HG02943 (cell line): ENCODE data around the gene IL21.
A peak's percentile ranks its signal among the peaks of the same experiment; 100 is the strongest.
"Not testable (repeated sequence)": the region's sequence is repeated elsewhere in the genome, so short reads cannot be mapped to it uniquely, and the experiment has no call there.

Experiments used
- ATAC-seq: cut with Tn5 transposase; IDR thresholded peaks from one replicate; pipeline ENCODE4 v1.9.1; 2021; ENCODE audit warnings: mild to moderate bottlenecking, low read depth, moderate library complexity; ENCODE audit not compliant: unreplicated experiment

Gene IL21

DNA sequence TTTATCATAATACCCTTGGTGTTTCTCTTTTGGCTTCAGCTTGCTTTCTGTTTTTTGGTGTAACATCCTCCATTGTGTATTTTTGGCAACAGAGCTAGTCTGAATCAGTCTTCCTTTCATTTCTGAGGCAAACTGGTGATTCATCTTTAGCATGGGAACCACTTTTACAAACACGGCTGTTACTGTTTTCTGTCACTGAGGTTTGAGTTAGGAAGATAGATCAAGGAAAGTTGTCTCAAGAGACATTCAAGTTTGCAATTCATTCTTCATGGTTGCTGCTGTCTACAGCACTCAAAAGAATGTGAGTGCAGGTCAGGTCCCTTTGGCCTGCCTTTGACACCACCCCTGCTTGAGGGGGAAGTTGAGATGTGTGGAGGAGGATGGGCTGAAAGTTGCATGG lies 36.3 kb downstream of the IL21 start:
- ATAC-seq: no peak

- no peak for ATAC-seq
Measured at GRCh38 chr4:122583906-122584305, 37.0 kb downstream of the IL21 start.

DNA sequence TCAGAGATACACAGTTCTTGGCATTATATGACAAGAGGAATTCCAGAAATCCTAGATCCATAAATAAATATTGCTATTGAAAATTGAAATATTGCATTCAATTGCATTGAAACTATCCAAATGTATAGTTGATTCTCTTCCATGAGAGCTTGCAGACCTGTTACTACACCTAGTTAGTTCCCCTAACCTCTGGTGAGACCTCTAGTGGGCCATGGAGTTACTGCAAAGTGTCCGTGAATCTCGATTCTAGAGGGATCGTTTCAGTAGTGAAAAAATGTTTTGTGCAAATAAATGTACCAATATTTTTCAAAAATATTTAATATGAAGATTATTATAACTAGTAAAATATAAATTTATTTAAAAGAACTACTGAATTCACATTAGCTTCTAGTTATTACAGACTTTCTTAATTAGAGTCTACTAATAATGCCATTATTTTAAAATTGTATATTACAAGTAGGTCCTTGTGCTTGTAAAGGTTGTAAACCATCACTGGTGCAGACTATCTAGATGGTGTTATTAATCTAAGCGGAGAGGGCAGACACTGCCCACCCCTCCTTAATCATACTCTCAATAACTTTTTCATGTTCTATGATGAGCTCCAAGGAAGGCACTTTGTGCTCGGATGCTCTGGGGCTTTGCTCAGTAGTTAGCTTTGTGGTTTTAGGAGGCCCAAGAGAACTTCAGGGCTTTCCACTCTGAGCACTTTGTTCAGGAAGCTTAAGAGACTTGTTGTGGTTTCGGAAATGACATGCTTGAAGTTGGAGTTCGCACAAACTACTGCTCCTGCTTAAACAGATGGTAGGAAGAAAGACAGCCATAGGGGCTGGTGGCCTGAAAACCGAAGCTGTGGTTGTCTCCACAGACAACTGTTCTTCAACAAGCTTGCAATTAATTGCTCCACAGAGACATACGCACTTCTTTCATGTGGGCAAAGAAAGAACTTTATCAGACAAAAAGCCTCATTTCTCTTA lies 42.8 kb downstream of the IL21 start:
- ATAC-seq: peak; percentile 79

DNA sequence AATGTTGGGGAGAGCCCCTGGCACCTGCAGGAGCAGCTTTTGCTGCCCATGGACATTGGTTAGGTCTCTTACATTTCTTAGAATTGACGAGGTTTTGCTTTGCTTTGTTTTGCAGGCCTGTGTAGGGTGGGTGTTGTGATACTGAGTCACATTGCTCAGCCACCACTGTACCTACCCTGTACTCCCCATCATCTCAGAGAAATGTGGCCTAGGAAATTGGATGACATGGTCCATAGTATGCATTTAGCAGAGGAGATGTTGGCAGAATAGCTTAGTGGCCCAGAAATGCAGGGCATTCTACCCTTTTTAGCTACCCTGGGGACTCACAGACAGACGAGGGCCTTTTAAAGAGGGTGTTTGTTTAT lies 43.7 kb downstream of the IL21 start:
- ATAC-seq: no peak

DNA sequence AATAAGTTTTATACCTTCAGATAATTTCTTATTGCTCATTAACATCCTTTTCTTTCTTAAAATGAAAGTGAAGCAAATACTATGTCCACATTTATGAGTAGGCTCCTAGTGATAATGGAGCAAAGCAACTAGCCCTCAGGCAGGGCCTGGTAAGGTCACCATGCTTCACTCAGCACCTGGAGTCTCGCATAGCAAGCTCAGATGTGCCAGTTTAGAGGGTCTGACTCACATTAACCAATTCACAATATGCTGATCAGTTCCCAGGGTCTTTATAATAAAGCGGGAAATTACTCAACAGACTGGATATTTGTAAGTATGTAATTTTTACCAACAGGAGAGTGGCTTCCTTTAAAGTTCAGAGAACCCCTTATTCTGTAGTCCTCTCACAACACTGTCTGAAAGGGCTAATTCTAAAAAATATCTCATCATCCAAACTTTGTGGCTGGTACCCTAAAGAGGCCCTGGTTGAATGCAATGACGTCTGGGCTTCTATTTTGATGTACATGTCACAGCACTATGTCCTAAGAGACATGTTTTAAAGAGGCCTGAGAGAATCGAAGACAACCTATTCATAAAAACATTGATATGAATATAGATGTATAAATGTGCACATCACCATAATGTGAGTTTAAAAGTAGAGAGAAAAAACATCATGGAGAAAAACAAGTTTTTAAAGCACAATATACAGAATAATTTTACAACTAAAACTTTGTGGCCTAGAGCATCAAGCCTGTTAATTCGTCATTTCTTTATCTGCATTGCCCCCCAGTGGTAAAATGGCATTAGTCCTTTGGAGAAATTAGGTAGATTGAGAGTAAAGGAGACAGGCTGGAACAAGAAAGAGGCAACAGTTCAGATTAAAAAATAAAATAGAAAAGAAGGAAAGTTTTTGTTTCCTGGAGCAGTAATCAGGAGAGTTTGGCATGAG lies 44.3 kb downstream of the IL21 start:
- no peak for ATAC-seq

DNA sequence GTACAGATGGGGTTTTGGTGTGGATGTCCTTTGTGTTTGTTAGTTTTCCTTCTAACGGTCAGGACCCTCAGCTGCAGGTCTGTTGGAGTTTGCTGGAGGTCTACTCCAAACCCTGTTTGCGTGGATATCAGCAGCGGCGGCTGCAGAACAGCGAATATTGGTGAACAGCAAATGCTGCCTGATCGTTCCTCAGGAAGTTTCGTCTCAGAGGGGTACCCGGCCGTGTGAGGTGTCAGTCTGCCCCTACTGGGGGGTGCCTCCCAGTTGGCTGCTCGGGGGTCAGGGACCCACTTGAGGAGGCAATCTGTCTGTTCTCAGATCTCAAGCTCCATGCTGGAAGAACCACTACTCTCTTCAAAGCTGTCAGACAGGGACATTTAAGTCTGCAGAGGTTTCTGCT lies 46.5 kb downstream of the IL21 start:
- ATAC-seq: not testable (repeated sequence)

DNA sequence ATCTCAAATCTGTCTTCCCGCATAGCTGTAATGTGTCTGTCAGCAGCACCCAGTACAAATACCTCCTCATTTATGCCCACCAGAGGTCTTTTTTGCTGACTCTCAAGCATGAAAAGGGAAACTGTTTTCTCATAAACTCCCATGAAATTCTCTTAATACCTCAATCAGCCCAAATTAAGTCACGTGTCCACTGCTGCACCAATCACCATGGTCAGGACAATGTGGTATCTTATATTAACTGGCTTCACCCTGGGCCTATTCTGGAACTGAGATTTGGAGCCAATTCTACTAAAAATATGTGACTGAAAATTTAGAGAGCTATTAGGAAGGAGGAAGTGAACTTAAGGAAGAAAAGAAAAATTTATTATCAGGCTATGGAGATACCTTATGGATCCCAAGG lies 58.4 kb downstream of the IL21 start:
- no peak for ATAC-seq
